Ovary (tissue), 9 donors: Measurements from ENCODE around the gene UNCX. TPM values are rescaled to one million over a fixed set of nuclear protein-coding genes. Genes with fewer than 3 reads are reported as not detected.
"Not testable (repeated sequence)": the region's sequence is repeated elsewhere in the genome, so short reads cannot be mapped to it uniquely, and the experiment has no call there.

Experiments used
- DNase-seq, 5 donors: peaks; one replicate each; pipeline ENCODE4 v3.0.0-alpha.2; 2019 to 2020
- H3K27ac ChIP-seq, 2 donors: fragments of 200-600 bp; one replicate each; pipeline versions ENCODE4 v1.5.1 to v1.8.0; 2019 to 2022
- H3K27me3 ChIP-seq: fragments of 200-600 bp; one replicate; pipeline ENCODE4 v1.8.0; 2022
- H3K36me3 ChIP-seq: fragments of 200-600 bp; sonication (generic); one replicate; pipeline ENCODE4 v1.5.1; 2019
- H3K4me1 ChIP-seq: one replicate; pipeline ENCODE4 v1.8.1; 2013; ENCODE audit warnings: mild to moderate bottlenecking, moderate library complexity; ENCODE audit not compliant: insufficient read depth
- H3K4me3 ChIP-seq: fragments of 200-600 bp; sonication (generic); one replicate; pipeline ENCODE4 v1.5.1; 2017
- H3K9me3 ChIP-seq, 2 donors: fragments of 200-600 bp in 1 of 2; sonication (generic) in 1 of 2; one replicate each; pipeline versions ENCODE4 v1.5.1 to v1.8.1; 2013 to 2019; ENCODE audit warnings: mild to moderate bottlenecking in 1 of 2, moderate library complexity in 1 of 2
- EP300 ChIP-seq: sonication (generic); formaldehyde crosslinking; IDR thresholded peaks from one replicate; pipeline ENCODE4 v1.6.1; 2017; ENCODE audit warnings: antibody characterized with exemption
- POLR2A ChIP-seq: fragments of 450-650 bp; IDR thresholded peaks from one replicate; pipeline ENCODE4 v1.6.1; 2017; ENCODE audit warnings: antibody characterized with exemption, mild to moderate bottlenecking, moderate library complexity
- whole genome bisulfite sequencing, 3 donors: extraction: QIAGEN DNeasy Blood & Tissue Kit in 1 of 3; methylation state at CpG; one replicate each; pipeline versions ENCODE4 v1.1.5 to v1.1.7; 2013 to 2017; 5-methylcytosine and 5-hydroxymethylcytosine counted together
- intact Hi-C, 4 donors: fragments of 100-400 bp; cut with DNase I; formaldehyde crosslinking; loops; one replicate each; pipeline versions ENCODE4 v1.11.0 to v1.15.1; 2022 to 2023
- polyA plus RNA-seq, 2 donors: library from polyadenylated mRNA; stranded (reverse); fragments of 200-250 nt in 1 of 2; fragments of 350-450 nt in 1 of 2; fragmentation: Illumina TruSeq in 1 of 2; extraction: RNeasy Lipid Tissue Mini Kit (QIAGEN cat#74804) in 1 of 2; gene quantifications; one replicate each; pipeline ENCODE4 v1.2.3, GENCODE V29; 2013 to 2014
- total RNA-seq, 7 donors: library from RNA; depleted of rRNA in 2 of 7; stranded (reverse); fragments of >200 nt in 2 of 7; fragmentation: NEBNext Ultra II Directional in 3 of 7; extraction: Animal tissue kit (Norgen Biotek cat#: 25700) in 3 of 7; gene quantifications; one replicate each; pipeline versions ENCODE4 v1.1.0 to v1.2.4, GENCODE V29; 2016 to 2023
- TF ChIP-seq, protein P1 (sequence below), 3 donors: fragments of 450-650 bp in 2 of 3; fragments of 200-600 bp in 1 of 3; IDR thresholded peaks; one replicate each; pipeline versions ENCODE4 v1.5.1 to v1.8.0; 2016 to 2022; ENCODE audit warnings: antibody characterized with exemption in 3 of 3, mild to moderate bottlenecking in 1 of 3
- donor health status: DM: no; HTN: no; CAD: no; lungs with moderate emphysema.
- donor health status: DM: no; HTN: no; CAD: no.
- donor health status: Bipolar disorder and iron deficiency.
- donor health status: DM: yes; HTN: yes; CAD: no.
- donor health status: DM: no; HTN: no; CAD: no.
- donor health status: DM: yes; HTN: yes; CAD: no.

UNCX gene
- total and polyA plus RNA-seq, 9 donors, result not detected

DNA sequence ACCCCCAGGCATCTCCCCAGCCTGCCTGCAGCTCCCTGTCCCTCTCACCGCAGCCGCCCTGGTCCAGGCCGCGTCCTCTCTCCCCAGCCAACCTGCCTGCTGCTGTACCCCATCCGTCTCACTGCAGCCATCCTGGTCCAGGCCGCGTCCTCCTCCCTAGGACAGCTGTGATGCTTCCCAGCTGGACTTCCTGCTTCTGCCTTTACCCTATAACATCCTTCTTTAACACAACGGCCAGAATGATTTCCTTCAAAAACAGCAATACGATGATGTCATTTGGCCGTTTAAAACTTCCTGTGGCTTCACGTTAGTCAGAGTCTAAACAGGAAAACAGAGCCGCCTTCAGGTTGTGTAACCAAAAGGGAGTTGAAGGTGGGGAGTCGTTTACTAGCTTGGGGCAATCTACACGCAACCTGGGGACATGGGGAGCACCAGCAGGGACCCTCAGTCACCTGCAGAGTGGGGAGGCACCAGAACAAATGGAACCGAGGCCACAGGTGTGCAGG lies 40.4 kb upstream of the UNCX start:
- 17 to 23% (median 22%) methylated on average over 15 of the region's 15 CpGs for WGBS, 3 donors
- no peak overlapping the region for H3K4me3 ChIP-seq
- H3K9me3 ChIP-seq, result no peaks in the 10 kb centered on the region
- intact Hi-C loops, result no loop called here
- TF ChIP-seq, protein P1, sequence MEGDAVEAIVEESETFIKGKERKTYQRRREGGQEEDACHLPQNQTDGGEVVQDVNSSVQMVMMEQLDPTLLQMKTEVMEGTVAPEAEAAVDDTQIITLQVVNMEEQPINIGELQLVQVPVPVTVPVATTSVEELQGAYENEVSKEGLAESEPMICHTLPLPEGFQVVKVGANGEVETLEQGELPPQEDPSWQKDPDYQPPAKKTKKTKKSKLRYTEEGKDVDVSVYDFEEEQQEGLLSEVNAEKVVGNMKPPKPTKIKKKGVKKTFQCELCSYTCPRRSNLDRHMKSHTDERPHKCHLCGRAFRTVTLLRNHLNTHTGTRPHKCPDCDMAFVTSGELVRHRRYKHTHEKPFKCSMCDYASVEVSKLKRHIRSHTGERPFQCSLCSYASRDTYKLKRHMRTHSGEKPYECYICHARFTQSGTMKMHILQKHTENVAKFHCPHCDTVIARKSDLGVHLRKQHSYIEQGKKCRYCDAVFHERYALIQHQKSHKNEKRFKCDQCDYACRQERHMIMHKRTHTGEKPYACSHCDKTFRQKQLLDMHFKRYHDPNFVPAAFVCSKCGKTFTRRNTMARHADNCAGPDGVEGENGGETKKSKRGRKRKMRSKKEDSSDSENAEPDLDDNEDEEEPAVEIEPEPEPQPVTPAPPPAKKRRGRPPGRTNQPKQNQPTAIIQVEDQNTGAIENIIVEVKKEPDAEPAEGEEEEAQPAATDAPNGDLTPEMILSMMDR (IDR thresholded peaks at IDR 0.05), result no peak
- no peak for TF ChIP-seq EP300
- TF ChIP-seq POLR2A, result no peak
- no peak overlapping the region for H3K27ac ChIP-seq
- no peaks in the 10 kb centered on the region for H3K36me3 ChIP-seq
- H3K4me1 ChIP-seq, result no peaks in the 10 kb centered on the region
- H3K27me3 ChIP-seq, result no peaks in the 10 kb centered on the region
- no peak for DNase-seq

DNA sequence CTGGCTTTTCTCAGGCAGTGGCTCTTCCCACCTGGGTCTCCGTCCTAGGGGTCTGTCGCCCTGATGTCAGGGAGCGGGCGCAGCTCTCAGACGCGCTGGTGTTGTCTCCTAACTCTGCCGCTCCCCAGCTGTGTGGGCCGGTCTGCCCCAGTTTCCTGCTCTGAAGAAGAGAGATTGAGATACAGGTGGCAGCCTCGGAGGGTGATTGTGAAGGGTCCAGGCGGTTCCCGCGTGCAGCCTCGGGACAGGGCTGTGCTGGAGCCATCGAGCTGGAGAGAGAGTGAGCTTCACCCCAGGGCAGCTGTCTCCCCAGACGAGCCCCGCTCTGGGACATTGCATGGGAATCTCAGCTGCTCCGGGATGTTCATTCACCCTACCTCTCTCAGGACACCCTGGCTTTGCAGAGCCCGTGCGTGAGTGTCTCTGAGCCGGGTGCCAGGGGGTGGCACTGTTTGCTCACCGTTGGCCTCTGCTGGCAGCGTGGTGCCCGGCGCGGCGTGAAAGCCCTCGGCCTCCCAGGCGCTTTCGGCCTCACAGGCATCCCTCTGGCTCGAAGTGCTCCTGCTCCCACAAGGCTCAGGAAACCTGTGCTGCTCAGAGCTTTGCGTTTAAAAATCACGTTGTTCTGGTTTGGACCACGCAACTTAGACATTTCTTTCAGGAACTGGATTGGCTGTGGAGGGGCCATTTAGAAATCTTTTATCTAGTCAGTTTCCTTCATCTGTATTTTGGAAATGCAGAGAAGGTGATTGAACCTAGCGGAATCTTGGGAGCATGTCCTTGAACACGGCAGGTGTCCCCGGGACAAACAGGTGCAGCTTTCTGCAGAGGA lies 38.9 kb upstream of the UNCX start:
- Histone ChIP-seq H3K4me1 (no peaks in the 10 kb centered on the region), H3K27ac (no peak overlapping the region), H3K36me3 (no peaks in the 10 kb centered on the region), H3K9me3 (no peaks in the 10 kb centered on the region), H3K4me3 (no peak overlapping the region), H3K27me3 (no peaks in the 10 kb centered on the region)
- WGBS, 3 donors, result 20 to 33% (median 24%) methylated on average over 32 to 36 of the region's 36 CpGs
- DNase-seq, result no peak
- intact Hi-C loops, result no loop called here
- TF ChIP-seq POLR2A (no peak), EP300 (no peak)
- TF ChIP-seq, protein P1 (IDR thresholded peaks at IDR 0.05), result no peak

DNA sequence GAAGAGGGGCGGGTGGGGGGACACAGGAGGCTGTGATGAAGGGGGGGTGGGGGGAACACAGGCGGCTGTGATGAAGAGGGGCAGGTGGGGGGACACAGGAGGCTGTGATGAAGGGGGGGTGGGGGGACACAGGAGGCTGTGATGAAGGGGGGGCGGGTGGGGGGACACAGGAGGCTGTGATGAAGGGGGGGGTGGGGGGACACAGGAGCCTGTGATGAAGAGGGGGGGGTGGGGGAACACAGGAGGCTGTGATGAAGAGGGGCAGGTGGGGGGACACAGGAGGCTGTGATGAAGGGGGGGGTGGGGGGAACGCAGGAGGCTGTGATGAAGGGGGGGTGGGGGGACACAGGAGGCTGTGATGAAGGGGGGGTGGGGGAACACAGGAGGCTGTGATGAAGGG lies 36.2 kb upstream of the UNCX start:
- H3K4me1 ChIP-seq, intact Hi-C loops, H3K36me3 ChIP-seq, H3K9me3 ChIP-seq, H3K27me3 ChIP-seq, H3K27ac ChIP-seq, DNase-seq, H3K4me3 ChIP-seq: not testable (repeated sequence)
- WGBS, 3 donors, result 4% methylated on average over 2 of the region's 4 CpGs; no CpG with 5 or more reads in 2 of the 3 donors

DNA sequence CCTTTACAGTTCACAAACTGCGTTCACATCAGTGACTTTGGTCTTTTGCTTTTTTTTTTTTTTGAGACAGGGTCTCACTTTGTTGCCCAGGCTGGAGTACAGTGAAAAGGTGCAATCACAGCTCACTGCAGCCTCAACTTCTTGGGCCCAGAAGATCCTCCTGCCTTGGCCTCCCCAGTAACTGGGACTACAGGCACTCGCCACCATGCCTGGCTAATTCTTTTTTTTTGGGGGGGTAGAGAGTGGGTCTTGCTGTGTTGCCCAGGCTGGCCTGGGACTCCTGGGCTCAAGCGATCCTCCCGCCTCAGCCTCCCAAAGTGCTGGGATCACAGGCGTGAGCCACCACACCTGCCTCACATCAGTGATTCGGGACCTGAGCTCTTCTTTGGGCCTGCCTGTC lies 35.7 kb upstream of the UNCX start:
- 83 to 88% (median 85%) methylated on average over 6 of the region's 6 CpGs for WGBS, 3 donors
- H3K27ac ChIP-seq, result no peak overlapping the region
- TF ChIP-seq, protein P1 (IDR thresholded peaks at IDR 0.05), result no peak
- TF ChIP-seq POLR2A (no peak), EP300 (no peak)
- no peak overlapping the region for H3K4me3 ChIP-seq
- H3K27me3 ChIP-seq, result no peaks in the 10 kb centered on the region
- DNase-seq, result no peak
- intact Hi-C loops, result no loop called here
- no peaks in the 10 kb centered on the region for H3K4me1 ChIP-seq
- no peaks in the 10 kb centered on the region for H3K9me3 ChIP-seq
- H3K36me3 ChIP-seq, result no peaks in the 10 kb centered on the region

DNA sequence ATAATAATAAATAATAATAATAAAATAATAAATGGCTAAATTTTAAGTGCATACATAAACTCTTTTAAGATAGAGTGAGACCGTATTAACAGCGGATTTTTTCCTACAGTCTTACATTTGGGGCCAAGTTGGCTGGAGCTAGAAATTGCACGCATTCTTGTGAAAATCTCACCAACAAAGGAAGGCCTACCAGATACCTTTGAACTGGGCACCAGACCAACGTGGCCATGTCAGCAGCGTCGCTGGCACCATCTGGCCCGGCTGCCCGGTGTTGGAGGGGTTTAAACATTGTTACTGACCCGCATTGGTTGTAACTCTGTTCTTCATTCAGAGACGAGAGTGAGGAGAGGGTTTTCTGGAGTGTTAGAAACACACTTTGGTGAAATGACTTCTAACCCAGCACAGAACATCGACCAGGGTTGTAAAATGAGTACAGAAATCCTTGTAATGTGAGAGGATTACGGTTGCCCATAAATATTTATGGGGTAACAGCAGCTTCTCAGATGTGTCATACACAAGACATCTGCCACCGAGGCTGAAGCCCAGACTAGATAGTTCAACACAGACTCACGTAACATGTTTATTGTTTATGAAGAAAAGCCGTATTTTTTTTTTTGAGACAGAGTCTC lies 34.6 kb upstream of the UNCX start:
- no peaks in the 10 kb centered on the region for H3K4me1 ChIP-seq
- 22 to 29% (median 23%) methylated on average over 15 of the region's 15 CpGs for WGBS, 3 donors
- no peak overlapping the region for H3K4me3 ChIP-seq
- no peaks in the 10 kb centered on the region for H3K27me3 ChIP-seq
- intact Hi-C loops, result no loop called here
- TF ChIP-seq, protein P1 (IDR thresholded peaks at IDR 0.05), result no peak
- TF ChIP-seq POLR2A (no peak), EP300 (no peak)
- H3K27ac ChIP-seq, result no peak overlapping the region
- no peak for DNase-seq
- no peaks in the 10 kb centered on the region for H3K9me3 ChIP-seq
- no peaks in the 10 kb centered on the region for H3K36me3 ChIP-seq
